PC-3 (cell line): ENCODE data around the gene BRD3.

Experiments used
- EZH2 ChIP-seq: fragments of 300-600 bp; sonication (generic); IDR thresholded peaks from one replicate; pipeline ENCODE4 v1.6.1; 2017; ENCODE audit warnings: antibody characterized with exemption, mild to moderate bottlenecking, low read length; ENCODE audit not compliant: unreplicated experiment
- EZH2phosphoT487 ChIP-seq: fragments of 300-600 bp; sonication (generic); IDR thresholded peaks from 2 replicates; pipeline ENCODE4 v1.6.1; 2018; ENCODE audit warnings: mild to moderate bottlenecking, antibody characterized with exemption, low read length, borderline replicate concordance
- TF ChIP-seq, protein P1 (sequence below): fragments of 300-600 bp; sonication (generic); conservative IDR thresholded peaks from 2 replicates; pipeline ENCODE4 v1.5.1; 2017; ENCODE audit warnings: antibody characterized with exemption, low read depth, mild to moderate bottlenecking, low read length

- TF ChIP-seq EZH2phosphoT487 = no peak
- TF ChIP-seq, protein P1, sequence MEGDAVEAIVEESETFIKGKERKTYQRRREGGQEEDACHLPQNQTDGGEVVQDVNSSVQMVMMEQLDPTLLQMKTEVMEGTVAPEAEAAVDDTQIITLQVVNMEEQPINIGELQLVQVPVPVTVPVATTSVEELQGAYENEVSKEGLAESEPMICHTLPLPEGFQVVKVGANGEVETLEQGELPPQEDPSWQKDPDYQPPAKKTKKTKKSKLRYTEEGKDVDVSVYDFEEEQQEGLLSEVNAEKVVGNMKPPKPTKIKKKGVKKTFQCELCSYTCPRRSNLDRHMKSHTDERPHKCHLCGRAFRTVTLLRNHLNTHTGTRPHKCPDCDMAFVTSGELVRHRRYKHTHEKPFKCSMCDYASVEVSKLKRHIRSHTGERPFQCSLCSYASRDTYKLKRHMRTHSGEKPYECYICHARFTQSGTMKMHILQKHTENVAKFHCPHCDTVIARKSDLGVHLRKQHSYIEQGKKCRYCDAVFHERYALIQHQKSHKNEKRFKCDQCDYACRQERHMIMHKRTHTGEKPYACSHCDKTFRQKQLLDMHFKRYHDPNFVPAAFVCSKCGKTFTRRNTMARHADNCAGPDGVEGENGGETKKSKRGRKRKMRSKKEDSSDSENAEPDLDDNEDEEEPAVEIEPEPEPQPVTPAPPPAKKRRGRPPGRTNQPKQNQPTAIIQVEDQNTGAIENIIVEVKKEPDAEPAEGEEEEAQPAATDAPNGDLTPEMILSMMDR = no peak
- no peak for TF ChIP-seq EZH2
Observed at GRCh38 chr9:133980864-133981588, 86.8 kb downstream of the BRD3 start.
